Measurements from ENCODE around the gene LILRA1.

DNA sequence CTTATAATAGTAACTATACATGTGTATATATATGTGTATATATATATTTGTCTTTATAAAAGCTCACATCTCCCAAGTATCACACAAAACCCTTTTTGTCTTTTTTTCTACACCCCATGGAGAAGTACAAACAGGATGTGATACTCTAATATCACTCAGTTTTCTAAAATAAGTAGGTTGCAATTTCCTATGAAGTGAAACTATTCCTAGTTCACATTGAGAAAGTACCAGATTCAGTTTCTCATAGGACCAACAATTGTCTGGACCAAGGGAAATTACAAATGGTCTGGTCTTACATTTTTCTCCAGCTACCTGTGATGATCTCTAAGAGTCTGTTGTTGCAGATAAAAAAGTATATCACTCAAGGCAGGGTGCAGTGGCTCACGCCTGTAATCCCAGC is 19.0 kb downstream of the LILRA1 start:
- TF ChIP-seq POLR2A (IDR thresholded peaks at IDR 0.05; ENCODE audit: low read depth) (no peak), EP300 (IDR thresholded peaks at IDR 0.05) (no peak)
- TF ChIP-seq, protein P1, sequence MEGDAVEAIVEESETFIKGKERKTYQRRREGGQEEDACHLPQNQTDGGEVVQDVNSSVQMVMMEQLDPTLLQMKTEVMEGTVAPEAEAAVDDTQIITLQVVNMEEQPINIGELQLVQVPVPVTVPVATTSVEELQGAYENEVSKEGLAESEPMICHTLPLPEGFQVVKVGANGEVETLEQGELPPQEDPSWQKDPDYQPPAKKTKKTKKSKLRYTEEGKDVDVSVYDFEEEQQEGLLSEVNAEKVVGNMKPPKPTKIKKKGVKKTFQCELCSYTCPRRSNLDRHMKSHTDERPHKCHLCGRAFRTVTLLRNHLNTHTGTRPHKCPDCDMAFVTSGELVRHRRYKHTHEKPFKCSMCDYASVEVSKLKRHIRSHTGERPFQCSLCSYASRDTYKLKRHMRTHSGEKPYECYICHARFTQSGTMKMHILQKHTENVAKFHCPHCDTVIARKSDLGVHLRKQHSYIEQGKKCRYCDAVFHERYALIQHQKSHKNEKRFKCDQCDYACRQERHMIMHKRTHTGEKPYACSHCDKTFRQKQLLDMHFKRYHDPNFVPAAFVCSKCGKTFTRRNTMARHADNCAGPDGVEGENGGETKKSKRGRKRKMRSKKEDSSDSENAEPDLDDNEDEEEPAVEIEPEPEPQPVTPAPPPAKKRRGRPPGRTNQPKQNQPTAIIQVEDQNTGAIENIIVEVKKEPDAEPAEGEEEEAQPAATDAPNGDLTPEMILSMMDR (IDR thresholded peaks at IDR 0.05), result no peak

Data from esophagus muscularis mucosa (tissue), 4 donors.